Central memory CD8-positive, alpha-beta T cell (primary cell): Measurements from ENCODE around the gene SOWAHA.

ENCODE experiments used
- ATAC-seq: fragments of 150-1000 bp; cut with Tn5 transposase; replicated peaks from 2 replicates; pipeline ENCODE4 v1.10.0; 2022; ENCODE audit warnings: mild to moderate bottlenecking, moderate FRiP score, moderate number of reproducible peaks; ENCODE audit not compliant: poor library complexity, severe bottlenecking; ENCODE audit errors: extremely low read depth
- DNase-seq, 2 donors: peaks; one replicate each; pipeline ENCODE4 v3.0.0; 2021; ENCODE audit warnings: low spot score in 2 of 2
- H3K27ac Mint-ChIP-seq: one replicate; pipeline ENCODE4 v1.8.0; 2022; ENCODE audit warnings: low read depth, mild to moderate bottlenecking, moderate library complexity, mixed read lengths
- H3K27me3 Mint-ChIP-seq: one replicate; pipeline ENCODE4 v1.8.0; 2022; ENCODE audit warnings: mixed read lengths
- H3K36me3 Mint-ChIP-seq: one replicate; pipeline ENCODE4 v1.8.0; 2022; ENCODE audit warnings: mild to moderate bottlenecking, moderate library complexity, mixed read lengths; ENCODE audit not compliant: insufficient read depth
- H3K4me1 Mint-ChIP-seq: one replicate; pipeline ENCODE4 v1.8.0; 2022; ENCODE audit warnings: mixed read lengths
- H3K4me3 Mint-ChIP-seq: one replicate; pipeline ENCODE4 v1.8.0; 2022; ENCODE audit warnings: mild to moderate bottlenecking, moderate library complexity, mixed read lengths
- H3K9me3 Mint-ChIP-seq: one replicate; pipeline ENCODE4 v1.8.0; 2022; ENCODE audit warnings: mixed read lengths

SOWAHA gene

GRCh38 chr5:132860742-132861141 lies 47.6 kb downstream of the SOWAHA start:
- H3K4me3 Mint-ChIP-seq = no peak overlapping the region
- H3K4me1 Mint-ChIP-seq = peaks cover 6% of the 10 kb centered on the region
- DNase-seq (no peak), ATAC-seq (no peak)
- H3K27me3 Mint-ChIP-seq = peaks cover 17% of the 10 kb centered on the region
- no peaks in the 10 kb centered on the region for H3K36me3 Mint-ChIP-seq
- H3K27ac Mint-ChIP-seq = no peak overlapping the region
- H3K9me3 Mint-ChIP-seq = no peaks in the 10 kb centered on the region

DNA sequence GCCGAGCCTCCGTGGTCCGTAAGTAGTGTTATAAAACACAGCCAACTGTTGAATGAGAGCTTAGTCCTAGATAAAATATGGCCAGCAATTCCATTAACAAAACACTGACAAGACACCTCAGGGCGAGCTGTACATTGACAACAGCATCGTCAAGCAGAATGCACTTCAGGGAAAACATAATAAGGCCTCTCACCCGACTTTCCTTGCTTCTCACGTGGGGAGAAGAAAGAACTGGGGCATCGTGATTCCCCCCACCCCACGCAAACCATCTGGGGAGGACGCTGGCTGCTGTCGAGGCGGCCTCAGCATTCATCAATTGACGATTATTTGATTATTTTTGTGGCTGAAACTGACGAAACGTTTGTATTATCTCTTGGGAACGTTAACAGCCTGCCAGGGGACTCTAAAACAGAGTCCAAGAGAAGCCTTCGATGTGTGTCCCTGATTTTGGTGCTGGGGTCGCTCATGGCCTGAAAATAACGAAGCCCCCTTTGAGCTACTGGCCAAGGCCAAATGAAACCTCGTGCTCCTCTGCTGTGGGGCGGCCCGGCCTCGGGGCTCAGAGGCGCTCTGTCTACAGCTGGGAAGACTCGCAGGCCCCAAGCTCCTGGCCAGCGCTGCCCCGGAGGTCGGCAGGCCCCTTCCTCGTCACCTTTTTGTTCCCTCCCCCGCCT lies 52.7 kb downstream of the SOWAHA start:
- H3K4me1 Mint-ChIP-seq = peaks cover 26% of the 10 kb centered on the region
- no peaks in the 10 kb centered on the region for H3K9me3 Mint-ChIP-seq
- peak overlapping the region; percentile 99 for H3K27ac Mint-ChIP-seq
- H3K4me3 Mint-ChIP-seq = peak overlapping the region; percentile 94
- DNase-seq (no peak), ATAC-seq (peak; percentile 21)
- H3K36me3 Mint-ChIP-seq = peaks cover 15% of the 10 kb centered on the region
- no peaks in the 10 kb centered on the region for H3K27me3 Mint-ChIP-seq
